B cell (primary cell): Measurements from ENCODE around the gene STUM.

Experiments
- EZH2 ChIP-seq: IDR thresholded peaks from 2 replicates; pipeline ENCODE4 v1.6.1; 2012; ENCODE audit warnings: borderline replicate concordance, low read depth, mild to moderate bottlenecking, moderate library complexity, low read length; ENCODE audit not compliant: insufficient read depth, poor library complexity, severe bottlenecking
- TF ChIP-seq, protein P1 (sequence below): fragments of 200-600 bp; IDR thresholded peaks from one replicate; pipeline ENCODE4 v1.8.0; 2022; ENCODE audit warnings: antibody characterized with exemption, mild to moderate bottlenecking

GRCh38 chr1:226622012-226622411 lies 73.4 kb downstream of the STUM start:
- no peak for TF ChIP-seq EZH2
- TF ChIP-seq, protein P1, sequence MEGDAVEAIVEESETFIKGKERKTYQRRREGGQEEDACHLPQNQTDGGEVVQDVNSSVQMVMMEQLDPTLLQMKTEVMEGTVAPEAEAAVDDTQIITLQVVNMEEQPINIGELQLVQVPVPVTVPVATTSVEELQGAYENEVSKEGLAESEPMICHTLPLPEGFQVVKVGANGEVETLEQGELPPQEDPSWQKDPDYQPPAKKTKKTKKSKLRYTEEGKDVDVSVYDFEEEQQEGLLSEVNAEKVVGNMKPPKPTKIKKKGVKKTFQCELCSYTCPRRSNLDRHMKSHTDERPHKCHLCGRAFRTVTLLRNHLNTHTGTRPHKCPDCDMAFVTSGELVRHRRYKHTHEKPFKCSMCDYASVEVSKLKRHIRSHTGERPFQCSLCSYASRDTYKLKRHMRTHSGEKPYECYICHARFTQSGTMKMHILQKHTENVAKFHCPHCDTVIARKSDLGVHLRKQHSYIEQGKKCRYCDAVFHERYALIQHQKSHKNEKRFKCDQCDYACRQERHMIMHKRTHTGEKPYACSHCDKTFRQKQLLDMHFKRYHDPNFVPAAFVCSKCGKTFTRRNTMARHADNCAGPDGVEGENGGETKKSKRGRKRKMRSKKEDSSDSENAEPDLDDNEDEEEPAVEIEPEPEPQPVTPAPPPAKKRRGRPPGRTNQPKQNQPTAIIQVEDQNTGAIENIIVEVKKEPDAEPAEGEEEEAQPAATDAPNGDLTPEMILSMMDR = no peak
